ENCODE measurements around the gene RLN3. TPM values are rescaled to one million over a fixed set of nuclear protein-coding genes. Genes with fewer than 3 reads are reported as not detected.

The RLN3 gene
- total and polyA plus RNA-seq, 2 of the 8 experiments (the other 6 are each of a cell fraction or from before 2014, with no cell fraction given): not detected

DNA sequence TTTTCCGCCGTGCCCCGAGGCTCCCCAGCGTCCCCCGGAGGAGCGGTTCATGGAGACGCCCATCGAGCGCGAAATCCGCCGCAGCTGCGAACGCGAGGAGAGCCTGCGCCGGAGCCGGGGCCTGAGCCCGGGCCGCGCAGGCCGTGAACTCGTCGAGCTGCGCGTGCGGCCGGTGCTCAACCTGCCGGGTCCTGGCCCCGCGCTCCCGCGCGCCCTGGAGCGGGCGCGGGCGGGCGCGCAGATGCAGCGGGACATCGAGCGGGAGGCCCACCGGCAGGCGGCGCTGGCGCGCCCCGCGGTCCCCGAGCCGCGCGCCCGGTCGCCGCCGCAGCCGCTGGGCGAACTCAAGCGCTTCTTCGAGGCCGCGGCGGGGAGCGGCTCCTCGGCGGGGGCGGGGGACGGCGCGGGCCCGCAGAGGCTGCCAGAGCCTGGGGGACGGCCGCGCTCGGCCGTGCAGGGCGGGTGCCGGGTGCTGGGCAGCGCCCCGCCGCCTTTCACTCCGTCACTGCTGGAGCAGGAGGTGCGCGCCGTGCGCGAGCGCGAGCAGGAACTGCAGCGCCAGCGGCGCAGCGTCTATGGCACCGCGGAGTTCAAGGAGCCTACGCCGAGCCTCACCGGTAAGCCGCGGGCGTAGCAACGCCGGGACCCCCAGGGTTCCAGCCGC is 45.4 kb downstream of the RLN3 start (continued):
- TF ChIP-seq RAD21 (IDR thresholded peaks at IDR 0.05 in 1 of 2, conservative IDR thresholded peaks at IDR 0.05 in 1 of 2; ENCODE audit: low read depth in 2 of 2, low read length in 2 of 2): peak in 1 of 2 experiments; percentile 19; a peak in 2 of 4 replicates
- TF ChIP-seq, protein P1, sequence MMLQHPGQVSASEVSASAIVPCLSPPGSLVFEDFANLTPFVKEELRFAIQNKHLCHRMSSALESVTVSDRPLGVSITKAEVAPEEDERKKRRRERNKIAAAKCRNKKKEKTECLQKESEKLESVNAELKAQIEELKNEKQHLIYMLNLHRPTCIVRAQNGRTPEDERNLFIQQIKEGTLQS (IDR thresholded peaks at IDR 0.05; ENCODE audit: insufficient read depth, low read depth, low read length): no peak
- no peak for TF ChIP-seq BRCA1 (IDR thresholded peaks at IDR 0.05; ENCODE audit: low read depth, low read length)
- TF ChIP-seq SP2 (IDR thresholded peaks at IDR 0.05; ENCODE audit: low read length): no peak
- TF ChIP-seq TEAD4 (IDR thresholded peaks at IDR 0.05; ENCODE audit: low read depth, low read length): no peak
- TF ChIP-seq, protein P2, sequence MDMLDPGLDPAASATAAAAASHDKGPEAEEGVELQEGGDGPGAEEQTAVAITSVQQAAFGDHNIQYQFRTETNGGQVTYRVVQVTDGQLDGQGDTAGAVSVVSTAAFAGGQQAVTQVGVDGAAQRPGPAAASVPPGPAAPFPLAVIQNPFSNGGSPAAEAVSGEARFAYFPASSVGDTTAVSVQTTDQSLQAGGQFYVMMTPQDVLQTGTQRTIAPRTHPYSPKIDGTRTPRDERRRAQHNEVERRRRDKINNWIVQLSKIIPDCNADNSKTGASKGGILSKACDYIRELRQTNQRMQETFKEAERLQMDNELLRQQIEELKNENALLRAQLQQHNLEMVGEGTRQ (IDR thresholded peaks at IDR 0.05; ENCODE audit: low read length): no peak
- TF ChIP-seq MAFK (IDR thresholded peaks at IDR 0.05; ENCODE audit: low read depth, low read length): no peak
- no peak for TF ChIP-seq HDAC6 (IDR thresholded peaks at IDR 0.05; ENCODE audit: low read depth, low read length)
- no peak; the same call in 1 of the 2 replicates for TF ChIP-seq SUZ12 (IDR thresholded peaks at IDR 0.05; ENCODE audit: low read length)
- TF ChIP-seq, protein P3, sequence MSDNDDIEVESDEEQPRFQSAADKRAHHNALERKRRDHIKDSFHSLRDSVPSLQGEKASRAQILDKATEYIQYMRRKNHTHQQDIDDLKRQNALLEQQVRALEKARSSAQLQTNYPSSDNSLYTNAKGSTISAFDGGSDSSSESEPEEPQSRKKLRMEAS (IDR thresholded peaks at IDR 0.05): peak; percentile 11; the same call in 1 of the 2 replicates
- TF ChIP-seq FOSL1 (IDR thresholded peaks at IDR 0.05; ENCODE audit: insufficient read depth, low read depth, low read length): no peak
- no peak for TF ChIP-seq SP4 (IDR thresholded peaks at IDR 0.05; ENCODE audit: low read length)
- TF ChIP-seq EZH2 (IDR thresholded peaks at IDR 0.05; ENCODE audit: low read depth, low read length, severe bottlenecking): no peak
- TF ChIP-seq CHD1 (IDR thresholded peaks at IDR 0.05; ENCODE audit: low read depth, low read length): no peak
- TF ChIP-seq SIRT6 (IDR thresholded peaks at IDR 0.05; ENCODE audit: low read length): no peak
- TF ChIP-seq SIN3A (conservative IDR thresholded peaks at IDR 0.05 in 1 of 2, IDR thresholded peaks at IDR 0.05 in 1 of 2; ENCODE audit: low read depth in 1 of 2, low read length in 2 of 2): no peak
- TF ChIP-seq KDM4A (IDR thresholded peaks at IDR 0.05; ENCODE audit: low read depth, low read length, severe bottlenecking): peak; percentile 44
- no peak for TF ChIP-seq RFX5 (IDR thresholded peaks at IDR 0.05; ENCODE audit: borderline replicate concordance, low read depth, low read length)
- TF ChIP-seq RNF2 (IDR thresholded peaks at IDR 0.05; ENCODE audit: borderline replicate concordance, low read depth, low read length, missing control alignments, poor library complexity, severe bottlenecking): no peak
- TF ChIP-seq CREB1 (IDR thresholded peaks at IDR 0.05): no peak
- TF ChIP-seq POLR2A (IDR thresholded peaks at IDR 0.05; ENCODE audit: control extremely low read depth in 1 of 2, low read depth in 2 of 2, low read length in 2 of 2): no peak
- no peak for TF ChIP-seq CBX5 (IDR thresholded peaks at IDR 0.05; ENCODE audit: low read depth, low read length)
- TF ChIP-seq TCF12 (IDR thresholded peaks at IDR 0.05; ENCODE audit: low read depth, low read length): no peak
